WTC11 (cell line): Measurements from ENCODE around the gene MLPH.

ENCODE experiments used
- CTCF ChIP-seq: fragments of 200-600 bp; IDR thresholded peaks from 2 replicates; pipeline ENCODE4 v1.8.0; 2022; ENCODE audit warnings: antibody characterized with exemption
- SMAD3 ChIP-seq: sonication (generic); formaldehyde crosslinking; IDR thresholded peaks from 2 replicates; pipeline ENCODE4 v1.8.0; 2022; ENCODE audit warnings: missing genetic modification reagents, mild to moderate bottlenecking, borderline replicate concordance
- ZBTB21 ChIP-seq: sonication (generic); formaldehyde crosslinking; IDR thresholded peaks from 2 replicates; pipeline ENCODE4 v1.8.1; 2023; ENCODE audit warnings: mild to moderate bottlenecking, missing genetic modification reagents, borderline replicate concordance

GRCh38 chr2:237437566-237437965 is 49.5 kb upstream of the MLPH start:
- TF ChIP-seq CTCF (no peak), SMAD3 (CRISPR knock-in tag) (no peak), ZBTB21 (CRISPR knock-in tag) (no peak)
